Activated CD4-positive, alpha-beta T cell treated with anti-CD3 and anti-CD28 coated beads for 36 hours (primary cell): ENCODE results near the gene LCN9. TPM values are rescaled to one million over a fixed set of nuclear protein-coding genes. Genes with fewer than 3 reads are reported as not detected.

ENCODE experiments used
- ATAC-seq: fragments of 200-7000 bp; cut with Tn5 transposase; one replicate; pipeline ENCODE4 v1.10.0; 2021; ENCODE audit warnings: mild to moderate bottlenecking, moderate library complexity
- CTCF ChIA-PET: fragments of 350-600 bp; sonication (Branson Sonifier 250); formaldehyde crosslinking; loops from one replicate; lab custom pipeline; 2021; ENCODE audit warnings: antibody characterized with exemption; lab: Charles Lee
- POLR2A ChIA-PET: fragments of 350-600 bp; sonication (Branson Sonifier 250); formaldehyde crosslinking; loops from one replicate; lab custom pipeline; 2021; ENCODE audit warnings: antibody characterized with exemption, inconsistent platforms; lab: Charles Lee
- DNase-seq: peaks from one replicate; pipeline ENCODE4 v3.0.0-alpha.2; 2020
- H3K27ac Mint-ChIP-seq: one replicate; pipeline ENCODE4 v1.8.0; 2021; ENCODE audit warnings: mixed read lengths
- H3K27me3 Mint-ChIP-seq: one replicate; pipeline ENCODE4 v1.8.0; 2021; ENCODE audit warnings: mixed read lengths
- H3K36me3 Mint-ChIP-seq: one replicate; pipeline ENCODE4 v1.8.0; 2021; ENCODE audit warnings: low read depth, mixed read lengths
- H3K4me1 Mint-ChIP-seq: one replicate; pipeline ENCODE4 v1.8.0; 2021; ENCODE audit warnings: mixed read lengths
- H3K4me3 Mint-ChIP-seq: one replicate; pipeline ENCODE4 v1.8.0; 2021; ENCODE audit warnings: mild to moderate bottlenecking, moderate library complexity, mixed read lengths
- H3K9me3 Mint-ChIP-seq: one replicate; pipeline ENCODE4 v1.8.0; 2021; ENCODE audit warnings: low read depth, mixed read lengths
- intact Hi-C, 2 experiments: fragments of 100-400 bp; cut with DNase I in 1 of 2; cut with micrococcal nuclease in 1 of 2; formaldehyde crosslinking; loops; one replicate each; pipeline versions ENCODE4 v1.14.2 to v1.15.1; 2022 to 2024; cut with DNase I, micrococcal nuclease
- total RNA-seq, 2 experiments: library from RNA; stranded (reverse); gene quantifications; one replicate each; pipeline ENCODE4 v1.2.3, GENCODE V29; 2021

LCN9 gene
- total RNA-seq, 2 experiments from 2014 or later, result not detected

- CTCF ChIA-PET, result no interaction called here
Measured at GRCh38 chr9:135649508-135649907, 13.6 kb upstream of the LCN9 start.

GRCh38 chr9:135650408-135650807, 12.7 kb upstream of the LCN9 start:
- Mint-ChIP-seq H3K27me3 (peaks cover 8% of the 10 kb centered on the region), H3K9me3 (peaks cover 30% of the 10 kb centered on the region), H3K36me3 (peaks cover 2% of the 10 kb centered on the region), H3K27ac (no peak overlapping the region), H3K4me1 (no peaks in the 10 kb centered on the region), H3K4me3 (no peak overlapping the region)
- intact Hi-C loops, result no loop called here
- no peak for DNase-seq
- ChIA-PET POLR2A (no interaction called here), CTCF (interaction anchor here (0.6 kb wide), 1 partner anchor 463 kb away, joined by 5 read pairs; no protein-coding TSS in a partner anchor)
- no peak for ATAC-seq

More at GRCh38 chr9:135649508-135649907, 13.6 kb upstream of the LCN9 start:
- POLR2A ChIA-PET, result no interaction called here
- H3K27ac Mint-ChIP-seq, result no peak overlapping the region
- H3K27me3 Mint-ChIP-seq, result peaks cover 8% of the 10 kb centered on the region
- DNase-seq (no peak), ATAC-seq (no peak)
- no peaks in the 10 kb centered on the region for H3K4me1 Mint-ChIP-seq
- peaks cover 2% of the 10 kb centered on the region for H3K36me3 Mint-ChIP-seq
- intact Hi-C loops, result no loop called here
- H3K4me3 Mint-ChIP-seq, result no peak overlapping the region
- peaks cover 39% of the 10 kb centered on the region for H3K9me3 Mint-ChIP-seq

- H3K4me3 Mint-ChIP-seq, result no peak overlapping the region
- intact Hi-C loops, result no loop called here
- no peak overlapping the region for H3K27ac Mint-ChIP-seq
- no peaks in the 10 kb centered on the region for H3K36me3 Mint-ChIP-seq
- CTCF ChIA-PET, result no interaction called here
- H3K9me3 Mint-ChIP-seq, result peaks cover 4% of the 10 kb centered on the region
- DNase-seq (no peak), ATAC-seq (no peak)
- peaks cover 8% of the 10 kb centered on the region for H3K27me3 Mint-ChIP-seq
- POLR2A ChIA-PET, result no interaction called here
- no peaks in the 10 kb centered on the region for H3K4me1 Mint-ChIP-seq
Measured at GRCh38 chr9:135655317-135655716, 7.8 kb upstream of the LCN9 start.

GRCh38 chr9:135657416-135657815, 5.7 kb upstream of the LCN9 start:
- DNase-seq (no peak), ATAC-seq (no peak)
- Mint-ChIP-seq H3K4me3 (no peak overlapping the region), H3K36me3 (no peaks in the 10 kb centered on the region), H3K9me3 (no peaks in the 10 kb centered on the region), H3K4me1 (no peaks in the 10 kb centered on the region), H3K27me3 (peaks cover 4% of the 10 kb centered on the region), H3K27ac (no peak overlapping the region)
- POLR2A ChIA-PET, result no interaction called here
- CTCF ChIA-PET, result no interaction called here
- intact Hi-C loops, result no loop called here

GRCh38 chr9:135659252-135659651, 3.9 kb upstream of the LCN9 start:
- H3K27ac Mint-ChIP-seq, result no peak overlapping the region
- CTCF ChIA-PET, result no interaction called here
- DNase-seq (no peak), ATAC-seq (no peak)
- intact Hi-C loops, result no loop called here
- H3K36me3 Mint-ChIP-seq, result no peaks in the 10 kb centered on the region
- POLR2A ChIA-PET, result no interaction called here
- no peaks in the 10 kb centered on the region for H3K9me3 Mint-ChIP-seq
- no peaks in the 10 kb centered on the region for H3K4me1 Mint-ChIP-seq
- peaks cover 2% of the 10 kb centered on the region for H3K27me3 Mint-ChIP-seq
- no peak overlapping the region for H3K4me3 Mint-ChIP-seq

GRCh38 chr9:135660407-135660806, 2.7 kb upstream of the LCN9 start:
- no peak for ATAC-seq
- Mint-ChIP-seq H3K36me3 (no peaks in the 10 kb centered on the region), H3K4me3 (no peak overlapping the region), H3K9me3 (no peaks in the 10 kb centered on the region), H3K4me1 (no peaks in the 10 kb centered on the region), H3K27ac (no peak overlapping the region), H3K27me3 (peaks cover 2% of the 10 kb centered on the region)
- CTCF ChIA-PET, result no interaction called here
- POLR2A ChIA-PET, result no interaction called here
- DNase-seq, result no peak
- intact Hi-C loops, result no loop called here

- POLR2A ChIA-PET, result no interaction called here
- CTCF ChIA-PET, result no interaction called here
Measured at GRCh38 chr9:135661816-135662560, 1.1 kb upstream of the LCN9 start.

GRCh38 chr9:135663451-135663770, 302 bp downstream of the LCN9 start:
- intact Hi-C loops, result no loop called here
- ChIA-PET POLR2A (no interaction called here), CTCF (no interaction called here)
- no peaks in the 10 kb centered on the region for H3K36me3 Mint-ChIP-seq
- H3K27me3 Mint-ChIP-seq, result peaks cover 2% of the 10 kb centered on the region
- no peak overlapping the region for H3K4me3 Mint-ChIP-seq
- H3K4me1 Mint-ChIP-seq, result no peaks in the 10 kb centered on the region
- H3K27ac Mint-ChIP-seq, result no peak overlapping the region
- DNase-seq (no peak), ATAC-seq (no peak)
- H3K9me3 Mint-ChIP-seq, result no peaks in the 10 kb centered on the region

More at GRCh38 chr9:135661816-135662560, 1.1 kb upstream of the LCN9 start:
- Mint-ChIP-seq H3K4me1 (no peaks in the 10 kb centered on the region), H3K4me3 (no peak overlapping the region), H3K36me3 (no peaks in the 10 kb centered on the region), H3K27me3 (peaks cover 2% of the 10 kb centered on the region), H3K27ac (no peak overlapping the region), H3K9me3 (no peaks in the 10 kb centered on the region)
- no peak for DNase-seq
- ATAC-seq, result no peak
- intact Hi-C loops, result no loop called here

GRCh38 chr9:135663857-135664256, 748 bp downstream of the LCN9 start:
- Mint-ChIP-seq H3K4me1 (no peaks in the 10 kb centered on the region), H3K9me3 (no peaks in the 10 kb centered on the region), H3K4me3 (no peak overlapping the region), H3K36me3 (no peaks in the 10 kb centered on the region), H3K27me3 (peaks cover 2% of the 10 kb centered on the region), H3K27ac (no peak overlapping the region)
- intact Hi-C loops, result no loop called here
- POLR2A ChIA-PET, result no interaction called here
- CTCF ChIA-PET, result no interaction called here
- no peak for DNase-seq
- ATAC-seq, result no peak

GRCh38 chr9:135664266-135664665, 1.2 kb downstream of the LCN9 start:
- Mint-ChIP-seq H3K4me3 (no peak overlapping the region), H3K9me3 (no peaks in the 10 kb centered on the region), H3K36me3 (no peaks in the 10 kb centered on the region), H3K27me3 (peaks cover 2% of the 10 kb centered on the region), H3K27ac (no peak overlapping the region), H3K4me1 (no peaks in the 10 kb centered on the region)
- ChIA-PET CTCF (no interaction called here), POLR2A (no interaction called here)
- ATAC-seq (no peak), DNase-seq (no peak)
- intact Hi-C loops, result no loop called here

GRCh38 chr9:135664801-135665794, 2.0 kb downstream of the LCN9 start:
- no peaks in the 10 kb centered on the region for H3K9me3 Mint-ChIP-seq
- CTCF ChIA-PET, result no interaction called here
- no peak overlapping the region for H3K4me3 Mint-ChIP-seq
- intact Hi-C loops, result no loop called here
- H3K27me3 Mint-ChIP-seq, result peaks cover 2% of the 10 kb centered on the region
- no peak for ATAC-seq
- H3K27ac Mint-ChIP-seq, result no peak overlapping the region
- DNase-seq, result no peak
- no peaks in the 10 kb centered on the region for H3K36me3 Mint-ChIP-seq
- POLR2A ChIA-PET, result no interaction called here
- H3K4me1 Mint-ChIP-seq, result no peaks in the 10 kb centered on the region

GRCh38 chr9:135665795-135666189, 2.7 kb downstream of the LCN9 start:
- no peak for DNase-seq
- ChIA-PET POLR2A (no interaction called here), CTCF (no interaction called here)
- Mint-ChIP-seq H3K9me3 (no peaks in the 10 kb centered on the region), H3K36me3 (no peaks in the 10 kb centered on the region), H3K4me3 (no peak overlapping the region), H3K4me1 (no peaks in the 10 kb centered on the region), H3K27me3 (peaks cover 2% of the 10 kb centered on the region), H3K27ac (no peak overlapping the region)
- intact Hi-C loops, result no loop called here
- ATAC-seq, result no peak
